Kidney (tissue), 14 donors: ENCODE results near the gene SLC28A1. TPM values are rescaled to one million over a fixed set of nuclear protein-coding genes. Genes with fewer than 3 reads are reported as not detected.

Experiments used
- DNase-seq, 5 donors: peaks; one replicate each; pipeline ENCODE4 v3.0.0-alpha.2; 2013 to 2020
- FAIRE-seq: peaks from 2 replicates; lab custom pipeline; 2012; peaks lifted over from hg19 to GRCh38; lab: Jason Lieb, UNC
- H3K27ac ChIP-seq, 2 donors: one replicate each; pipeline ENCODE4 v1.7.0; 2013; ENCODE audit warnings: low read depth in 2 of 2, low read length in 2 of 2, inconsistent platforms in 1 of 2
- H3K27me3 ChIP-seq: one replicate; pipeline ENCODE4 v1.7.1; 2013; ENCODE audit warnings: low read length, inconsistent platforms; ENCODE audit not compliant: control insufficient read depth, insufficient read depth
- H3K36me3 ChIP-seq, 3 donors: one replicate each; pipeline versions ENCODE4 v1.7.0 to v1.7.1; 2013; ENCODE audit warnings: low read length in 3 of 3, control low read depth in 1 of 3, inconsistent platforms in 1 of 3; ENCODE audit not compliant: insufficient read depth in 3 of 3, control insufficient read depth in 2 of 3
- H3K4me1 ChIP-seq, 3 donors: one replicate each; pipeline versions ENCODE4 v1.7.0 to v1.7.1; 2013; ENCODE audit warnings: low read length in 3 of 3, inconsistent platforms in 1 of 3, low read depth in 1 of 3; ENCODE audit not compliant: control insufficient read depth in 2 of 3, insufficient read depth in 2 of 3
- H3K4me3 ChIP-seq, 3 donors: one replicate each; pipeline versions ENCODE4 v1.7.0 to v1.8.1; 2013; ENCODE audit warnings: low read length in 3 of 3, control low read depth in 1 of 3, inconsistent platforms in 1 of 3
- H3K9ac ChIP-seq, 3 donors: one replicate each; pipeline versions ENCODE4 v1.7.0 to v1.7.1; 2013; ENCODE audit warnings: low read length in 3 of 3, control low read depth in 1 of 3, inconsistent platforms in 1 of 3
- H3K9me3 ChIP-seq, 3 donors: one replicate each; pipeline versions ENCODE4 v1.7.0 to v1.7.1; 2013; ENCODE audit warnings: low read length in 3 of 3, control low read depth in 1 of 3, inconsistent platforms in 1 of 3; ENCODE audit not compliant: control insufficient read depth in 2 of 3, insufficient read depth in 1 of 3
- intact Hi-C: fragments of 100-400 bp; cut with DNase I; formaldehyde crosslinking; loops from one replicate; pipeline ENCODE4 v1.11.1; 2022
- polyA plus RNA-seq: library from polyadenylated mRNA; stranded (reverse); fragments of 350-450 nt; fragmentation: Illumina TruSeq; extraction: RNeasy Lipid Tissue Mini Kit (QIAGEN cat#74804); gene quantifications from one replicate; pipeline ENCODE4 v1.2.3, GENCODE V29; 2014; ENCODE audit warnings: low read depth, low replicate concordance; ENCODE audit not compliant: insufficient read depth
- total RNA-seq: library from RNA; stranded (reverse); fragmentation: NEBNext Ultra II Directional; extraction: Animal tissue kit (Norgen Biotek cat#: 25700); gene quantifications from one replicate; pipeline ENCODE4 v1.2.1, GENCODE V29; 2021
- TF ChIP-seq, protein P1 (sequence below): IDR thresholded peaks from 3 replicates; pipeline ENCODE4 v1.5.1; 2012; ENCODE audit warnings: mild to moderate bottlenecking, moderate library complexity, borderline replicate concordance; ENCODE audit not compliant: insufficient read depth; ENCODE audit errors: extremely low read depth
- donor health status: control.
- donor health status: control.
- donor health status: control.
- donor health status: control.
- donor health status: control.
- donor health status: DM: yes; HTN: yes; CAD: no.
- donor health status: Normal renal cell carcinoma (clear cell type).

Gene SLC28A1
- total and polyA plus RNA-seq, 2 donors from 2014 or later: 12.8 to 51.2 TPM

DNA sequence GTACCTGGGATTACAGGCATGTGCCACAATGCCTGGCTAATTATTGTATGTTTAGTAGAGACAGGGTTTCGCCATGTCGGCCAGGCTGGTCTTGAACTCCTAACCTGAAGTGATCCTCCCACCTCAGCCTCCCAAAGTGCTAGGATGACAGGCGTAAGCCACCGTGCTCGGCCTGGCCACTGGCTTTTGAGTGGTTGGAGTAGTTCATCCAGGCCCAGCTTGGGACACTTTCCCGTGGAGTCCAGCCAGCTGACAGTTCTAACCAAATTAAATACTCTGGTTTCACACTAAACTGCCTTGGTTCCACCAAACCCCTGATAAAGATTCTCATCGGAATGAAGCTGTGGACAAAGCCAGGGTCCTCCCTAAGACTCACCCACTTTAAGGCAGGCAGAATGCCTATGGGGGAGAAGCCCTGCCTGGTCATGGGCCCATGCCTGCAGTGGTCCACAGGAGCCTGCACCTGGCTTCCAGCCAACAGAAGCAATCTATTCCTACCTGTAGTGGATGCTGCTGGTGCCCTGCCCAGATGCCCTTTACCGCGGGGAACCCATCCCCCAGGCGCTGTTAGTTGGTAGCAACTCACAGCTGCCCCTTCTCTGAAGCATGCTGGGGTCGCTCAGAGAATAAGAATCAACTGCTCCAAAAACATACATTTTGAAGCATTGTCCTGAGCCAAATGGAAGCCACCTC lies 5.2 kb upstream of the SLC28A1 start:
- no peak for FAIRE-seq
- Histone ChIP-seq H3K9ac (no peak overlapping the region), H3K4me1 (peaks cover 0 to 4% (median 2%) of the 10 kb centered on the region in 3 donors), H3K9me3 (no peaks in the 10 kb centered on the region), H3K4me3 (no peak overlapping the region), H3K27me3 (no peaks in the 10 kb centered on the region), H3K36me3 (no peaks in the 10 kb centered on the region), H3K27ac (no peak overlapping the region)
- TF ChIP-seq, protein P1, sequence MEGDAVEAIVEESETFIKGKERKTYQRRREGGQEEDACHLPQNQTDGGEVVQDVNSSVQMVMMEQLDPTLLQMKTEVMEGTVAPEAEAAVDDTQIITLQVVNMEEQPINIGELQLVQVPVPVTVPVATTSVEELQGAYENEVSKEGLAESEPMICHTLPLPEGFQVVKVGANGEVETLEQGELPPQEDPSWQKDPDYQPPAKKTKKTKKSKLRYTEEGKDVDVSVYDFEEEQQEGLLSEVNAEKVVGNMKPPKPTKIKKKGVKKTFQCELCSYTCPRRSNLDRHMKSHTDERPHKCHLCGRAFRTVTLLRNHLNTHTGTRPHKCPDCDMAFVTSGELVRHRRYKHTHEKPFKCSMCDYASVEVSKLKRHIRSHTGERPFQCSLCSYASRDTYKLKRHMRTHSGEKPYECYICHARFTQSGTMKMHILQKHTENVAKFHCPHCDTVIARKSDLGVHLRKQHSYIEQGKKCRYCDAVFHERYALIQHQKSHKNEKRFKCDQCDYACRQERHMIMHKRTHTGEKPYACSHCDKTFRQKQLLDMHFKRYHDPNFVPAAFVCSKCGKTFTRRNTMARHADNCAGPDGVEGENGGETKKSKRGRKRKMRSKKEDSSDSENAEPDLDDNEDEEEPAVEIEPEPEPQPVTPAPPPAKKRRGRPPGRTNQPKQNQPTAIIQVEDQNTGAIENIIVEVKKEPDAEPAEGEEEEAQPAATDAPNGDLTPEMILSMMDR: no peak
- DNase-seq: no peak
- intact Hi-C loops: no loop called here

DNA sequence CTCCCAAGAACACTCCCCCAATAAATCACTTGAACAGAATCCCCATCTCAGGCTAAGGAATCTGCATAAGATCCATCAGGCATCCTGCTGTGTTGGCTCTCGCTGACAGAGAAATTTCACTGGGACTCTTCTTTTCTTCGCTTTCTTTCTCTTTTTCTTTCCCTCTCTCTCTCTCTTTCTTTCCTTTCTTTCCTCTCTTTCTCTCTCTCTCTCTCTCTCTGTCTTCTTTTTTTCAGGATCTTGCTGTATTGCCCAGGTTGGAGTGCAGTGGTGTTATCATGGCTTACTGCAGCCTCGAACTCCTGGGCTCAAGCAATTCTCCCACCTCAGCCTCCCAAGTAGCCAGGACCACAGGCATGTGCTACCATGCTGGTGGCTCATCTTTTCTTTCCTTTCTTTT lies 4.5 kb upstream of the SLC28A1 start:
- Histone ChIP-seq H3K9me3 (no peaks in the 10 kb centered on the region), H3K4me1 (peaks cover 0 to 4% (median 2%) of the 10 kb centered on the region in 3 donors), H3K9ac (no peak overlapping the region), H3K27ac (no peak overlapping the region), H3K4me3 (no peak overlapping the region), H3K27me3 (no peaks in the 10 kb centered on the region), H3K36me3 (no peaks in the 10 kb centered on the region)
- FAIRE-seq (no peak), DNase-seq (no peak)
- intact Hi-C loops: no loop called here
- TF ChIP-seq, protein P1: no peak

DNA sequence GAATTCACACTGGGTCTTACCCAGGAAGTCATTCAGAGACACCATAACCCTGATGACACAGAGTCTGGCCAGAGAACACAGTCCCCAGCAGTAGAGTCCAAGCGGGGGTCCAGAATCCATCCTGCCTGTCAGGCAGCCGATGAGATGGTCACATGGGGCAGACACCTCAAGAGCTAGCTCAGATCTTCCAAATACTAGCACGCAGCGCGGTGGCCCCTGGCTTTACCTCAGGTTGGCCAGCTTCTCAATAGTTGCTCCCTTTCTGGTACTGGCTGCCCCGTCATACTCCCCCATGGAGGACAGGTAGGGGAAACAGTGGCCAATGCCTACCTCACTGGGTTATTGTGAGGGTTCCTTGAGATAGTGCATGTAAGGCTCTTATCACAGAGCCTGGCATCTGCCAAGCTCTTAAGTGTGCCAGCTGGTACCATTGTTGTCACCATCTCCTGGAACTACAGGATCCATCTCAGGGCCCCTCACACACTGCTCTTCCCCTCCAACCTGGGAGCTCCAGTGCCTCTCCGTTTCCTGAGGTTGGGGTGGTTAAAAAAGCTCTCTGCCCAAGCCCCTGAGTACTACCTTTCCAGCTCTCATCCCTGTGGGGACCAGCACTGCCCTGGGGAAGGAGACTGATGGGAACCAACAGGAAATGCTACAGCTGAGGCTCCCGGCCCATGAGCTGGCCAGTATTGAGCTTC lies 3.5 kb upstream of the SLC28A1 start:
- DNase-seq: no peak
- no peak for FAIRE-seq
- intact Hi-C loops: no loop called here

More for the DNA sequence above, 3.5 kb upstream of the SLC28A1 start:
- H3K9ac ChIP-seq: no peak overlapping the region
- no peak overlapping the region for H3K27ac ChIP-seq
- peaks cover 0 to 4% (median 2%) of the 10 kb centered on the region in 3 donors for H3K4me1 ChIP-seq
- H3K4me3 ChIP-seq: no peak overlapping the region
- no peaks in the 10 kb centered on the region for H3K36me3 ChIP-seq
- TF ChIP-seq, protein P1: no peak
- no peaks in the 10 kb centered on the region for H3K9me3 ChIP-seq
- no peaks in the 10 kb centered on the region for H3K27me3 ChIP-seq
